ENCODE data around the gene PIK3C2G. TPM values are rescaled to one million over a fixed set of nuclear protein-coding genes. Genes with fewer than 3 reads are reported as not detected.

Gene PIK3C2G
- polyA plus RNA-seq, 1 of the 3 experiments (the other 2 are of a cell fraction), result 0.02 TPM

DNA sequence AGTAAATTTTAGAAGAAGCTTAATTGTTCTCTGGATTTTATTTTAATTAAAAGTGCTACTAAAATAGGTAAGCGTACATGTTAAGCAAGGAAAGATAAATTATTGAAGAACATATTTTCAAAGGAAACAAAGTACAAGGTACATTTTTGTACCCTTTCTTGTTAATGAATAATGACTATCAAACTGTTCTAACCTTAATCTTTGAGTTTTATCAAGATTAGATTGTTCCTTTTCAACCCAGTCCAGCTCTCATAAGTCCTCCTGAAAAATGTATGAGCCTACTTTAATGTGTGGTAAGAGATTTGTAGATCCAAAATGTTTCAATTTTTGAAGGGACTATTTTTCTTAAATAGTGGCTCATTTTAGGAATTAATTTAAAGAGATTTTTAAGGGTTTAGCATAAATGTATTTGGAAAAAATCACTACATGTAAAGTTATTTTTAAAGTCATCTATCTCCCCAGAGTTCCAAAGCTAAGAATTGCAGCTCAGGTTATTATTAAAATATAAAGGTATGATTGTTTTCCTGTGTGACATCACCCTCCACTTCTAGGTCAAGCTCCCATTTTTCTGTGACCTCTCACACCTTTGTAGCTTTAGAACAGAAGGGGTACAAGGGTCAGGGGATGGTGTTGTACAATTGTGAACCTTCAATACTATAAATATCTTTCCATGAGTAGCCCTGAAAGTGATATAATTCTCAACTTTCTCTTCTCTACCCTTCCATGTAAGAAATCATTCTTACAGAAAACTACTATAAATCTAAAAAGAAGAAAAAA lies 1.2 kb upstream of the PIK3C2G start:
- no peak overlapping the region for H3K4me3 ChIP-seq (ENCODE audit: low read depth in 2 of 2, low read length in 1 of 2)
- no peaks in the 10 kb centered on the region for H3K36me3 ChIP-seq (replicated peaks in 1 of 2; ENCODE audit: control insufficient read depth in 1 of 2, insufficient read depth in 2 of 2, low read length in 1 of 2)
- H3K4me2 ChIP-seq, result no peak overlapping the region
- no peak overlapping the region for H2AFZ ChIP-seq (ENCODE audit: low read depth)
- no peaks in the 10 kb centered on the region for H3K9me2 ChIP-seq
- no peaks in the 10 kb centered on the region; the same call in 1 of the 2 replicates for H3K27me3 ChIP-seq (ENCODE audit: insufficient read depth)
- H3K9ac ChIP-seq, result no peak overlapping the region
- H3F3A ChIP-seq (replicated peaks; ENCODE audit: insufficient read depth), result no peaks in the 10 kb centered on the region
- H4K20me1 ChIP-seq (ENCODE audit: insufficient read depth), result no peaks in the 10 kb centered on the region
- peak overlapping the region in 1 of 2 experiments; percentile 87; a peak in 1 of 4 replicates for H3K27ac ChIP-seq (ENCODE audit: low read depth in 2 of 2, low read length in 1 of 2)
- no peak for DNase-seq
- TF ChIP-seq, protein P1, sequence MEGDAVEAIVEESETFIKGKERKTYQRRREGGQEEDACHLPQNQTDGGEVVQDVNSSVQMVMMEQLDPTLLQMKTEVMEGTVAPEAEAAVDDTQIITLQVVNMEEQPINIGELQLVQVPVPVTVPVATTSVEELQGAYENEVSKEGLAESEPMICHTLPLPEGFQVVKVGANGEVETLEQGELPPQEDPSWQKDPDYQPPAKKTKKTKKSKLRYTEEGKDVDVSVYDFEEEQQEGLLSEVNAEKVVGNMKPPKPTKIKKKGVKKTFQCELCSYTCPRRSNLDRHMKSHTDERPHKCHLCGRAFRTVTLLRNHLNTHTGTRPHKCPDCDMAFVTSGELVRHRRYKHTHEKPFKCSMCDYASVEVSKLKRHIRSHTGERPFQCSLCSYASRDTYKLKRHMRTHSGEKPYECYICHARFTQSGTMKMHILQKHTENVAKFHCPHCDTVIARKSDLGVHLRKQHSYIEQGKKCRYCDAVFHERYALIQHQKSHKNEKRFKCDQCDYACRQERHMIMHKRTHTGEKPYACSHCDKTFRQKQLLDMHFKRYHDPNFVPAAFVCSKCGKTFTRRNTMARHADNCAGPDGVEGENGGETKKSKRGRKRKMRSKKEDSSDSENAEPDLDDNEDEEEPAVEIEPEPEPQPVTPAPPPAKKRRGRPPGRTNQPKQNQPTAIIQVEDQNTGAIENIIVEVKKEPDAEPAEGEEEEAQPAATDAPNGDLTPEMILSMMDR (IDR thresholded peaks at IDR 0.05), result no peak
- TF ChIP-seq, protein P2, sequence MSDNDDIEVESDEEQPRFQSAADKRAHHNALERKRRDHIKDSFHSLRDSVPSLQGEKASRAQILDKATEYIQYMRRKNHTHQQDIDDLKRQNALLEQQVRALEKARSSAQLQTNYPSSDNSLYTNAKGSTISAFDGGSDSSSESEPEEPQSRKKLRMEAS (IDR thresholded peaks at IDR 0.05; ENCODE audit: low read depth), result no peak
- TF ChIP-seq EP300 (IDR thresholded peaks at IDR 0.05; ENCODE audit: borderline replicate concordance in 1 of 2, low read depth in 1 of 2, low read length in 1 of 2), result no peak
- TF ChIP-seq, protein P3, sequence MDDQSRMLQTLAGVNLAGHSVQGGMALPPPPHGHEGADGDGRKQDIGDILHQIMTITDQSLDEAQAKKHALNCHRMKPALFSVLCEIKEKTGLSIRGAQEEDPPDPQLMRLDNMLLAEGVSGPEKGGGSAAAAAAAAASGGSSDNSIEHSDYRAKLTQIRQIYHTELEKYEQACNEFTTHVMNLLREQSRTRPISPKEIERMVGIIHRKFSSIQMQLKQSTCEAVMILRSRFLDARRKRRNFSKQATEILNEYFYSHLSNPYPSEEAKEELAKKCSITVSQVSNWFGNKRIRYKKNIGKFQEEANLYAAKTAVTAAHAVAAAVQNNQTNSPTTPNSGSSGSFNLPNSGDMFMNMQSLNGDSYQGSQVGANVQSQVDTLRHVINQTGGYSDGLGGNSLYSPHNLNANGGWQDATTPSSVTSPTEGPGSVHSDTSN (IDR thresholded peaks at IDR 0.05), result no peak
- TF ChIP-seq POLR2AphosphoS5 (IDR thresholded peaks at IDR 0.05; ENCODE audit: low read depth, low read length), result no peak
- TF ChIP-seq JUND (IDR thresholded peaks at IDR 0.05), result no peak
- TF ChIP-seq SMC3 (IDR thresholded peaks at IDR 0.05; ENCODE audit: low read depth, low read length), result no peak
- TF ChIP-seq SIN3A (IDR thresholded peaks at IDR 0.05; ENCODE audit: borderline replicate concordance, low read depth, low read length), result no peak
- TF ChIP-seq RXRA (IDR thresholded peaks at IDR 0.05; ENCODE audit: borderline replicate concordance, low read depth), result no peak
- POLR2A ChIA-PET, result no interaction called here
- CTCF ChIA-PET, result interaction anchor here (0.6 to 1.0 kb wide), 2 partner anchors 10 to 654 kb away, joined by 3 read pairs; no protein-coding TSS in a partner anchor
- no peaks in the 10 kb centered on the region for H3K79me2 ChIP-seq (ENCODE audit: insufficient read depth)
- H3K9me3 ChIP-seq, result no peaks in the 10 kb centered on the region
- no peaks in the 10 kb centered on the region for H3K4me1 ChIP-seq (ENCODE audit: control insufficient read depth in 1 of 2, insufficient read depth in 2 of 2, low read depth in 1 of 2, low read length in 1 of 2)
- 13% methylated on average over 1 of the region's 1 CpG for WGBS (ENCODE audit: low lambda C conversion rate)

DNA sequence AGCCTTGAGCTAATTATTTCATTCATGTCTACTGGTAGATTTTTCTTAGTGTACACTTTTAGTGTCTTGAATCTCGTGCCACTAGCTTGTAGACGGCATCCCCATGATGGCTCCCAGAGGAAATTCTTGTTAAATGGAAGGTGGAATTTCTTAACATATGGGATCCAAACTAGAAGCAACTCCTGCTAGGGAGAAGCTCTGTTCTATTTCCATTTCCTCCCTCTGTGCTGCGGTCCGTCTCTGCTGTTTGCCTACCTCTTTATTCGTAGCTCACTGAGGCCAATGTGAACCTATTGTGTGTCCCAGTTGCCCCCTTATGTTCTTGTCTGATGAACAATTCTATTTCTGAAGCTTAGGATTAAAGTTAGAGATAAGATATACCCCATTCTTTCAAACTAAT lies 588 bp downstream of the PIK3C2G start:
- H3K9ac ChIP-seq, result no peak overlapping the region
- TF ChIP-seq IRF3 (IDR thresholded peaks at IDR 0.05; ENCODE audit: low read depth, low read length) (no peak), NFIC (IDR thresholded peaks at IDR 0.05; ENCODE audit: borderline replicate concordance) (no peak), RFX5 (IDR thresholded peaks at IDR 0.05; ENCODE audit: low read length) (no peak), POLR2AphosphoS5 (IDR thresholded peaks at IDR 0.05; ENCODE audit: low read depth, low read length) (no peak), CHD2 (IDR thresholded peaks at IDR 0.05; ENCODE audit: low read length, partially characterized antibody) (no peak)
- no peaks in the 10 kb centered on the region for H3K9me2 ChIP-seq
- no peaks in the 10 kb centered on the region; the same call in 1 of the 2 replicates for H3K27me3 ChIP-seq (ENCODE audit: insufficient read depth)
- peak overlapping the region in 1 of 2 experiments; percentile 87; a peak in 2 of 4 replicates for H3K27ac ChIP-seq (ENCODE audit: low read depth in 2 of 2, low read length in 1 of 2)
- H3K4me3 ChIP-seq (ENCODE audit: low read depth in 2 of 2, low read length in 1 of 2), result no peak overlapping the region
- no peaks in the 10 kb centered on the region for H3F3A ChIP-seq (replicated peaks; ENCODE audit: insufficient read depth)
- DNase-seq, result no peak
- no peaks in the 10 kb centered on the region for H3K79me2 ChIP-seq (ENCODE audit: insufficient read depth)
- 42% methylated on average over 5 of the region's 5 CpGs for WGBS (ENCODE audit: low lambda C conversion rate)
- H3K36me3 ChIP-seq (replicated peaks in 1 of 2; ENCODE audit: control insufficient read depth in 1 of 2, insufficient read depth in 2 of 2, low read length in 1 of 2), result no peaks in the 10 kb centered on the region
- H3K4me1 ChIP-seq (ENCODE audit: control insufficient read depth in 1 of 2, insufficient read depth in 2 of 2, low read depth in 1 of 2, low read length in 1 of 2), result no peaks in the 10 kb centered on the region
- H2AFZ ChIP-seq (ENCODE audit: low read depth), result peak overlapping the region; percentile 49
- H3K9me3 ChIP-seq, result no peaks in the 10 kb centered on the region
- ChIA-PET POLR2A (no interaction called here), CTCF (interaction anchor here (1.0 to 2.6 kb wide), 2 partner anchors 10 to 12 kb away, joined by 3 to 20 read pairs; no protein-coding TSS in a partner anchor)
- no peak overlapping the region for H3K4me2 ChIP-seq
- no peaks in the 10 kb centered on the region for H4K20me1 ChIP-seq (ENCODE audit: insufficient read depth)

All from SK-N-SH (cell line).